ENCODE data around the gene PPT2.

Gene PPT2

DNA sequence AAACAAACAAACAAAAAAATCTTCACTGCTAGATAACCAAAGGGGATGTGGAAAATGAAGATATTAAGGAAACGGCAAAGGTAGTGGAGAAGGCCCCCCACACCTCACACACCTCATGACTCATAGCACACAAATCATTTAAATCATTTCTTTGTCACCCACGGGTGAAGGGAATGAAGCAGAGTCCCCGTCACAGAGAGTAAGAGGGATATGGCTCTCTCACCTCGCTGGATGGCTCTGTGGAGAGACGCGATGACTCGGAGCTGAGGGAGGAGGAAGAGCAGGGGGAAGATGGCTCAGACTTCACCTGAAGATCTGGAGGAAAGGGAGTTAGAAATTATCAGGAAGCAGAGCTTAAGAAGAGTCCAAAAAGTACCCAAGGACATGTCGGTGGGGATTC lies 27.1 kb upstream of the PPT2 start:
- peak overlapping the region; percentile 92 to 100 (median 96) for H3K4me3 ChIP-seq (ENCODE audit: low read depth in 1 of 5, low read length in 5 of 5)
- peak overlapping the region; percentile 68 to 84 (median 77) for H3K9ac ChIP-seq (ENCODE audit: low read length in 5 of 5)
- peak overlapping the region; percentile 82 for H3K27ac ChIP-seq (ENCODE audit: low read depth, low read length)
- peaks cover 10 to 38% (median 34%) of the 10 kb centered on the region in 5 donors for H3K4me1 ChIP-seq (ENCODE audit: control insufficient read depth in 5 of 5, insufficient read depth in 5 of 5, low read length in 5 of 5)
- H3K9me3 ChIP-seq (ENCODE audit: control insufficient read depth in 5 of 5, low read length in 5 of 5) = no peaks in the 10 kb centered on the region
- H3K27me3 ChIP-seq (ENCODE audit: control insufficient read depth in 5 of 5, insufficient read depth in 4 of 5, low read length in 5 of 5) = no peaks in the 10 kb centered on the region
- H3K36me3 ChIP-seq (ENCODE audit: control insufficient read depth in 5 of 5, insufficient read depth in 5 of 5, low read length in 5 of 5) = peaks cover 0 to 44% (median 35%) of the 10 kb centered on the region in 5 donors

DNA sequence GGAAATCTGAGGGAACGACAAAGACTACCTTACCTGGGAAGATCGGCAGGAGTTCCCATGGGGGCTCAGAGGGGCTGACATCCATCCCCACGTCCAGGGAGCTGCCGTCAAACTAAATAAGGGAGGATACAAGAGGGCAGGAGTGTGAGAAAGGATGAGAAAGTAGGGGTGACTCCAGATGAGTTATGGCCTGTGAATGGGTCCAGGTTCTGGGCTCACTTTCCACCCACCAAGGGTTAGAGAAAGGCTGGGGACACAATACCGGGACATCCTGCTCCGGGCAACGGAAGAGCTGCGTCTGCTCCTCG lies 26.6 kb upstream of the PPT2 start:
- H3K9me3 ChIP-seq (ENCODE audit: control insufficient read depth in 5 of 5, low read length in 5 of 5) = no peaks in the 10 kb centered on the region
- peak overlapping the region; percentile 68 to 84 (median 77) for H3K9ac ChIP-seq (ENCODE audit: low read length in 5 of 5)
- peak overlapping the region; percentile 82 for H3K27ac ChIP-seq (ENCODE audit: low read depth, low read length)
- no peaks in the 10 kb centered on the region for H3K27me3 ChIP-seq (ENCODE audit: control insufficient read depth in 5 of 5, insufficient read depth in 4 of 5, low read length in 5 of 5)
- peaks cover 0 to 40% (median 30%) of the 10 kb centered on the region in 5 donors for H3K36me3 ChIP-seq (ENCODE audit: control insufficient read depth in 5 of 5, insufficient read depth in 5 of 5, low read length in 5 of 5)
- H3K4me1 ChIP-seq (ENCODE audit: control insufficient read depth in 5 of 5, insufficient read depth in 5 of 5, low read length in 5 of 5) = peaks cover 10 to 38% (median 34%) of the 10 kb centered on the region in 5 donors
- peak overlapping the region; percentile 92 to 100 (median 96) for H3K4me3 ChIP-seq (ENCODE audit: low read depth in 1 of 5, low read length in 5 of 5)

DNA sequence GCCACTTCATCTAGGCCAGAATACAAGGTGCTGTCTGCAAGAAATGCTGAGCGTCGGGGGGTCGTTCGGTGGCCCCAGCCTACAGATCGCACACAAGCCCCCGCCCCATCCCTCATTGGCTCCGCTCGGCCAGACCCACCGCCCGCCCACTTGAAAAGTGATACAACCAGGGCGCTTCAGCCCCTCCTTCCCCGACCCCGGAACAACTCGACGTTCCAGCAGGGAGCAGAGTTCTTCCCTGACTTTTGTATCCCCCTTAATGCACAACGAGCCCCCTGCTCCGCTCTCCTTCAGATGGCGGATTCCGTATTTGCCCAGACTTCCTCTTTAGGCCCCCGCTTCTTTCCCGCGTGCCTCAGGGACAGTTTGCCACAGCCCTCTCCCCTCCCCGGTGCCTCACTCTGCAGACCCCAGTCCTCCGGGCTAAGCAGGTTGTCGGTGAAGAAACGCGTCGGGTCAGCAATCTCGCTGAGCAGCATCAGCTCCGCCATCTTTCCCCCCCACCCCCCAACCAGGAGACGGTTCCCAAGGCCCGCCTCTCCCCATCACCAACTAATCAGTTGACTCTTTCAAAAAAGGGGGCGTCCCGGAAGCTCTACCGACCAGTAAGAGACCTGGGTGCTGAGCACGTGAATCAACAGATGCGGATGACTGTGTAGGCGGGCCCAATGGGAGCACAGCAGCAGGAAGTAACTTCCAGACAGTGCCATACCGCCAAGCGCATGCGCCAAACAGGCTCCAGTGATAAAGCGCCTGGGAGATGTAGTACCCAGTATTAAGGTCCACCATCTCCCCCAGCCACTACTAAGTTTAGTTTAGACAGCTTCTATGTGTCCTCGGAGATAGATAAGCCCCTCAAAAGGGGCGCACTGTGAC lies 26.0 kb upstream of the PPT2 start, which contains the start of gene ATF6B:
ATF6B (minus strand) TSS at position 530 of the 876 bp plus-strand sequence; CDS start at position 491, 39 bp downstream.
- H3K4me3 ChIP-seq (ENCODE audit: low read depth in 1 of 5, low read length in 5 of 5) = peak within 1 kb of the TSS; percentile 92 to 100 (median 96)
- H3K36me3 ChIP-seq (ENCODE audit: control insufficient read depth in 5 of 5, insufficient read depth in 5 of 5, low read length in 5 of 5) = peaks cover 0 to 40% (median 28%) of the 10 kb centered on the region in 5 donors
- peak within 1 kb of the TSS; percentile 87 for H3K27ac ChIP-seq (ENCODE audit: low read depth, low read length)
- no peaks in the 10 kb centered on the region for H3K27me3 ChIP-seq (ENCODE audit: control insufficient read depth in 5 of 5, insufficient read depth in 4 of 5, low read length in 5 of 5)
- no peaks in the 10 kb centered on the region for H3K9me3 ChIP-seq (ENCODE audit: control insufficient read depth in 5 of 5, low read length in 5 of 5)
- peaks cover 10 to 38% (median 34%) of the 10 kb centered on the region in 5 donors for H3K4me1 ChIP-seq (ENCODE audit: control insufficient read depth in 5 of 5, insufficient read depth in 5 of 5, low read length in 5 of 5)
- H3K9ac ChIP-seq (ENCODE audit: low read length in 5 of 5) = peak within 1 kb of the TSS; percentile 71 to 84 (median 79)

DNA sequence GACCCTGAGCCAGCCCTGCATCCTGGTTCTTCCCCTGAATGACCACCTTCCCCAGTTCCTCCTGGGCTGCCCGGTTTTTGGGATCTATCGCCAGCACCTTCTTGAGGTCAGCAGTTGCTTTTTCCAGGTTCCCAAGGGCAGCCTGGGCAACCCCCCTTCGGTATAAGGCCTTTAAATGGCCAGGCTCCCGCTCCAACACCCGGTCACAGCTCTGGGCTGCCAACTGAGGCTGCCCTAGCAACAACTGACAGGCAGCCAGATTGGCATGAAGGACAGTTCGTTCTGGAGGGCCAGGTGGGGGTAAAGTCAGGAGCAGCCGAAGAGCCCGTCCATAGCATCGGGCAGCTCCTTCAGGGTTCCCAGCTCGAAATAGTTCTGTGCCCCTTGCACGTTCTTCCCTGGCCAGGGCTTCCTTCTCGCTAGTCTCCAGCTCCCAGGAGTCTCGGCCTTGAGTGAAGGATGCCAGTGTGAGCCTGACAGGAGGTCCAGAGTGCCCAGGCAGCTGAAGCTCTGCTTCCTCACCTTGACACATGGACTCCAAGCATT lies 25.1 kb upstream of the PPT2 start:
- Histone ChIP-seq H3K9me3 (ENCODE audit: control insufficient read depth in 5 of 5, low read length in 5 of 5) (no peaks in the 10 kb centered on the region), H3K27ac (ENCODE audit: low read depth, low read length) (peak overlapping the region; percentile 87), H3K4me1 (ENCODE audit: control insufficient read depth in 5 of 5, insufficient read depth in 5 of 5, low read length in 5 of 5) (peaks cover 10 to 38% (median 34%) of the 10 kb centered on the region in 5 donors), H3K4me3 (ENCODE audit: low read depth in 1 of 5, low read length in 5 of 5) (peak overlapping the region; percentile 77 to 100 (median 96)), H3K36me3 (ENCODE audit: control insufficient read depth in 5 of 5, insufficient read depth in 5 of 5, low read length in 5 of 5) (peaks cover 0 to 31% (median 23%) of the 10 kb centered on the region in 5 donors), H3K27me3 (ENCODE audit: control insufficient read depth in 5 of 5, insufficient read depth in 4 of 5, low read length in 5 of 5) (no peaks in the 10 kb centered on the region), H3K9ac (ENCODE audit: low read length in 5 of 5) (peak overlapping the region in 2 of 5 donors; percentile 79 to 83)

DNA sequence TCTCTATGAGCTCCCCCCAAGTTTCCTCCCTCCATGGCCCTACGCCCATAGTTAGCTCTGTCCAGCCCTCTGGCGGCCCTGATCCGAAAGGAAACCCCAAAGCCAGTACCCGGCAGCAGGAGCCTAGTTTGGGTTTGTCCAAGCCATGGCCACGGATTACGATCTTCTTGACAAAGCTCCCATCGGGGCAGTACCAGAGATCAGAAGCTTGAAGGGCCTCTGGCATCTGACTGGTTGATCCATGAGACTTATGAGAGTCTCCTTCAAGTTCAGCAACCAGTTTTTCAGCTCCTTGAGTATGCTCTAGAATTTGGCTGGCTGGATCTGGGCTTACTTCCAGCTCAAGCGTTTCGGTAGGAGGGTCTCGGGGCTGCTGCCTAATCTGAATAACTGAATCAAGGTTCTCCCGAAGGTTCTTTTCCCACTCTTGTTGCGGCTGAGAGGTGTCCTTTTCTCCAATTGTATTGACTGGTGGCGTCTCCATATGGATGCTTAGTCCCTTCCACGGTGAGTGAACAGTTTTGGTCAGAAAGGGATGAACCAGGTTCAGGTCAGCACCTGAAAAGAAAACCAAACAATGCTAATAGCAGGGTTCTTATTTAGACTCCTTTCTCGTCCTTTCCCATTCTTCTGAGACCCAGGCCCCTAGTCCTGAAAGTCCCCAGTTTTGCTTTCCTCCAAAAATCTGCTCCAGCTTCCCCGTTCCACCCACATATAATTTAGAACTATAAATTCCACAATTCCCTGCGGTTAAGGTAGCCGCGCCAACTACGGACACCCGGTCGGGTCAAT lies 24.4 kb upstream of the PPT2 start:
- no peaks in the 10 kb centered on the region for H3K27me3 ChIP-seq (ENCODE audit: control insufficient read depth in 5 of 5, insufficient read depth in 4 of 5, low read length in 5 of 5)
- peak overlapping the region; percentile 87 for H3K27ac ChIP-seq (ENCODE audit: low read depth, low read length)
- H3K36me3 ChIP-seq (ENCODE audit: control insufficient read depth in 5 of 5, insufficient read depth in 5 of 5, low read length in 5 of 5) = peaks cover 0 to 25% (median 16%) of the 10 kb centered on the region in 5 donors
- peak overlapping the region; percentile 13 to 86 (median 79) for H3K9ac ChIP-seq (ENCODE audit: low read length in 5 of 5)
- peaks cover 10 to 38% (median 34%) of the 10 kb centered on the region in 5 donors for H3K4me1 ChIP-seq (ENCODE audit: control insufficient read depth in 5 of 5, insufficient read depth in 5 of 5, low read length in 5 of 5)
- peak overlapping the region; percentile 77 to 96 (median 82) for H3K4me3 ChIP-seq (ENCODE audit: low read depth in 1 of 5, low read length in 5 of 5)
- no peaks in the 10 kb centered on the region for H3K9me3 ChIP-seq (ENCODE audit: control insufficient read depth in 5 of 5, low read length in 5 of 5)

DNA sequence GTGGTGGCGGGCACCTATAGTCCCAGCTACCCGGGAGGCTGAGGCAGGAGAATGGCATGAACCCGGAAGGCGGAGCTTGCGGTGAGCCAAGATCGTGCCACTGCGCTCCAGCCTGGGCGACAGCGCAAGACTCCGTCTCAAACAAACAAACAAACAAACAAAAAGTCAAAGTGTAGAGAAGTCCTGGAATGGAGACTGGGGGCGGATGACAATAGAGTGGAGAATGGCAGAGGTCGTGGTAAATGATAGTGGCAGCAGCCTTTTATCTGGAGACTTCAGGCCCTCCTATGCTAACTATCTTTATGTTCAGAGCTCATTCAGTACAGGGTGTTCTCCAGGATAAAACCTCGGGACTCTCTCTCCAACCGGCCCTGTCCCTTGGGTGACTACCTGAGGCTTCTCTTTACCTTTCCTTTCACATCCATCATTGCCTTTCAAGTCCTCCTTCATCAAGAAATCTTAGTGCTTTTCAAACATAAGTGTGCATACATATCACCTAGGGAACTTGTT lies 22.4 kb upstream of the PPT2 start:
- no peak overlapping the region for H3K9ac ChIP-seq (ENCODE audit: low read length in 5 of 5)
- no peak overlapping the region for H3K4me3 ChIP-seq (ENCODE audit: low read depth in 1 of 5, low read length in 5 of 5)
- H3K27me3 ChIP-seq (ENCODE audit: control insufficient read depth in 5 of 5, insufficient read depth in 4 of 5, low read length in 5 of 5) = no peaks in the 10 kb centered on the region
- H3K9me3 ChIP-seq (ENCODE audit: control insufficient read depth in 5 of 5, low read length in 5 of 5) = no peaks in the 10 kb centered on the region
- H3K27ac ChIP-seq (ENCODE audit: low read depth, low read length) = no peak overlapping the region
- peaks cover 10 to 38% (median 31%) of the 10 kb centered on the region in 5 donors for H3K4me1 ChIP-seq (ENCODE audit: control insufficient read depth in 5 of 5, insufficient read depth in 5 of 5, low read length in 5 of 5)
- peaks cover 0 to 6% (median 0%) of the 10 kb centered on the region in 5 donors for H3K36me3 ChIP-seq (ENCODE audit: control insufficient read depth in 5 of 5, insufficient read depth in 5 of 5, low read length in 5 of 5)

DNA sequence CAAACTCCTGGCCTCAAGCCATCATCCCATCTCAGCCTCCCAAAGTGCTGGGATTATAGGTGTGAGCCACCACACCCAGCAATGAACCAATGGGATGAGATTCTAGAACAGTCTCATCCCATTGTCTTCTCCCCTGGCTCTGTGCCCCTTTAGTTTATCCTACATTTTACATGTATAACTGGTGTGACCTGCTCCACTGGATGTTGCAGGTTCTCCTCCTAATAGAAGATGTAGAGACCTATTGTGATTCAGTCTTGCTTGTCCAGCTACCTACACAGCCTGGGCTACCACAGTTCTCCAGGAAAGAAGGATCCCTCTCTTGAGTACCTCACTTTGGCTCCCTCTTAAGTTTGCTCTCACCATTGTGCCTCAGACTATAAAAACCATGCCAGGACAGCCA lies 21.8 kb upstream of the PPT2 start:
- peaks cover 7 to 32% (median 25%) of the 10 kb centered on the region in 5 donors for H3K4me1 ChIP-seq (ENCODE audit: control insufficient read depth in 5 of 5, insufficient read depth in 5 of 5, low read length in 5 of 5)
- no peak overlapping the region for H3K27ac ChIP-seq (ENCODE audit: low read depth, low read length)
- H3K9ac ChIP-seq (ENCODE audit: low read length in 5 of 5) = no peak overlapping the region
- no peaks in the 10 kb centered on the region for H3K36me3 ChIP-seq (ENCODE audit: control insufficient read depth in 5 of 5, insufficient read depth in 5 of 5, low read length in 5 of 5)
- H3K27me3 ChIP-seq (ENCODE audit: control insufficient read depth in 5 of 5, insufficient read depth in 4 of 5, low read length in 5 of 5) = no peaks in the 10 kb centered on the region
- no peak overlapping the region for H3K4me3 ChIP-seq (ENCODE audit: low read depth in 1 of 5, low read length in 5 of 5)
- no peaks in the 10 kb centered on the region for H3K9me3 ChIP-seq (ENCODE audit: control insufficient read depth in 5 of 5, low read length in 5 of 5)

DNA sequence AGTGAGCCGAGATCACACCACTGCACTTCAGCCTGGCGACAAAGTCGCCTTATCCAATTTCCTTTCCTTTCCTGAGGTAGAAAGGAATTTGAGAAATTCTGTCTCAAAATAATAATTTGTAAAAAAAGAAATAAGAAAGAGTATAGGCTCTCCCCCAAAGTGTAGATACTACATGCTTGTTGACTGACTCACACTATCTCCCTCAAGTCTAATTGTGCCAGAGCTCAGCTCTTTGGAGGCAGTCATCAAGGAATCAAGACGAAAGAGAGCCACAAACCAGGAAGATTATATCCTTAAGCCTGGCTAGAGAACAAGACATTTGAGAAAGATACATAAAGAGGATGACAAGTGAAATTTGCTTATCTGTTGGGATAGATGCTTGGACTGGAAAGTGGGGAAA lies 20.2 kb upstream of the PPT2 start:
- Histone ChIP-seq H3K4me3 (ENCODE audit: low read depth in 1 of 5, low read length in 5 of 5) (no peak overlapping the region), H3K36me3 (ENCODE audit: control insufficient read depth in 5 of 5, insufficient read depth in 5 of 5, low read length in 5 of 5) (no peaks in the 10 kb centered on the region), H3K4me1 (ENCODE audit: control insufficient read depth in 5 of 5, insufficient read depth in 5 of 5, low read length in 5 of 5) (peaks cover 3 to 17% (median 13%) of the 10 kb centered on the region in 5 donors), H3K27ac (ENCODE audit: low read depth, low read length) (no peak overlapping the region), H3K9me3 (ENCODE audit: control insufficient read depth in 5 of 5, low read length in 5 of 5) (no peaks in the 10 kb centered on the region), H3K9ac (ENCODE audit: low read length in 5 of 5) (no peak overlapping the region), H3K27me3 (ENCODE audit: control insufficient read depth in 5 of 5, insufficient read depth in 4 of 5, low read length in 5 of 5) (no peaks in the 10 kb centered on the region)

DNA sequence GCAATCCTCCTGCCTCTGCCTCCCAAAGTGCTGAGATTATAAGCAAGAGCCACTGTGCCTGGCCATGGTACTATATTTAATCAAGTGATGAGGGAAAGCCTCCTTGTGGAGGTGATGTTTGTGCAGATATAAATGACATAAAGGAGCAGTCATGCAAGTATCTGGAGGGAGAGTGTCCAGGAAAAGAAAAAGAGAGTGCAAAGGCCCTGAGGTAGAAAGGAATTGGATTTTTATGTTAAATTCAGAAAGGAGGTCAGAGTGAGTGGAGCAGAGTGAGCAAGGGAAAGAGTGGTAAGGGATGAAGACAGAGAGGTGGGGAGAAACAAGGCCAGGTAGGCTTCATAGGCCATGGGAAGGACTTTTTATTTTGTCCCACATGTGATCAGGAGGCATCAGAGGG lies 16.5 kb upstream of the PPT2 start:
- Histone ChIP-seq H3K4me3 (ENCODE audit: low read depth in 1 of 5, low read length in 5 of 5) (no peak overlapping the region), H3K9ac (ENCODE audit: low read length in 5 of 5) (no peak overlapping the region), H3K27ac (ENCODE audit: low read depth, low read length) (no peak overlapping the region), H3K36me3 (ENCODE audit: control insufficient read depth in 5 of 5, insufficient read depth in 5 of 5, low read length in 5 of 5) (no peaks in the 10 kb centered on the region), H3K4me1 (ENCODE audit: control insufficient read depth in 5 of 5, insufficient read depth in 5 of 5, low read length in 5 of 5) (peaks cover 0 to 6% (median 3%) of the 10 kb centered on the region in 5 donors), H3K27me3 (ENCODE audit: control insufficient read depth in 5 of 5, insufficient read depth in 4 of 5, low read length in 5 of 5) (peaks cover 0 to 3% (median 0%) of the 10 kb centered on the region in 5 donors), H3K9me3 (ENCODE audit: control insufficient read depth in 5 of 5, low read length in 5 of 5) (no peaks in the 10 kb centered on the region)

Data from subcutaneous abdominal adipose tissue (tissue), 5 donors.